NCI-H345 (cell line): Measurements from ENCODE around the gene SLC7A5.
"Not testable (repeated sequence)": the region's sequence is repeated elsewhere in the genome, so short reads cannot be mapped to it uniquely, and the experiment has no call there.

Experiments
- DNase-seq: peaks from one replicate; lab custom pipeline; 2025; lab: John Stamatoyannopoulos, UW

The SLC7A5 gene

GRCh38 chr16:87888346-87888745 lies 19.0 kb upstream of the SLC7A5 start:
- DNase-seq, result not testable (repeated sequence)

- DNase-seq, result not testable (repeated sequence)
Observed at GRCh38 chr16:87887931-87888330, 18.6 kb upstream of the SLC7A5 start.

GRCh38 chr16:87885371-87885967 lies 16.2 kb upstream of the SLC7A5 start:
- DNase-seq, result not testable (repeated sequence)

- DNase-seq, result no peak
Observed at GRCh38 chr16:87882436-87883019, 13.2 kb upstream of the SLC7A5 start.

GRCh38 chr16:87881324-87882200 lies 12.3 kb upstream of the SLC7A5 start:
- DNase-seq, result no peak

- DNase-seq, result no peak
Observed at GRCh38 chr16:87880117-87880696, 10.9 kb upstream of the SLC7A5 start.

- DNase-seq, result not testable (repeated sequence)
Observed at GRCh38 chr16:87879411-87880013, 10.2 kb upstream of the SLC7A5 start.

- peak; percentile 37 for DNase-seq
Observed at GRCh38 chr16:87878704-87879103, 9.4 kb upstream of the SLC7A5 start.

- peak; percentile 11 for DNase-seq
Observed at GRCh38 chr16:87877942-87878507, 8.7 kb upstream of the SLC7A5 start.

- DNase-seq, result no peak
Observed at GRCh38 chr16:87874639-87875427, 5.5 kb upstream of the SLC7A5 start.

- peak; percentile 14 for DNase-seq
Observed at GRCh38 chr16:87870418-87871291, 1.3 kb upstream of the SLC7A5 start.

GRCh38 chr16:87869879-87870417 lies 641 bp upstream of the SLC7A5 start:
- not testable (repeated sequence) for DNase-seq

GRCh38 chr16:87868254-87869029 lies 865 bp downstream of the SLC7A5 start:
- peak; percentile 10 for DNase-seq

GRCh38 chr16:87865902-87866555 lies 3.3 kb downstream of the SLC7A5 start:
- not testable (repeated sequence) for DNase-seq

- no peak for DNase-seq
Observed at GRCh38 chr16:87864331-87864989, 4.8 kb downstream of the SLC7A5 start.

- DNase-seq, result not testable (repeated sequence)
Observed at GRCh38 chr16:87863327-87863635, 6.0 kb downstream of the SLC7A5 start.

GRCh38 chr16:87862597-87863326 lies 6.5 kb downstream of the SLC7A5 start:
- DNase-seq, result not testable (repeated sequence)
